GM12872 (cell line): ENCODE results near the gene NUDT8.

Experiments
- CTCF ChIP-seq: IDR thresholded peaks from 3 replicates; pipeline ENCODE4 v1.5.1; 2011; ENCODE audit warnings: low read depth, mild to moderate bottlenecking, low read length, moderate library complexity; ENCODE audit not compliant: insufficient read depth

NUDT8 gene

GRCh38 chr11:67670316-67671210 lies 40.8 kb upstream of the NUDT8 start:
- TF ChIP-seq CTCF: no peak

GRCh38 chr11:67668192-67668551 lies 38.4 kb upstream of the NUDT8 start:
- TF ChIP-seq CTCF: no peak

GRCh38 chr11:67667490-67668191 lies 37.9 kb upstream of the NUDT8 start:
- no peak for TF ChIP-seq CTCF

GRCh38 chr11:67666676-67667489 lies 37.1 kb upstream of the NUDT8 start:
- TF ChIP-seq CTCF: no peak

- TF ChIP-seq CTCF: no peak
Observed at GRCh38 chr11:67666303-67666645, 36.5 kb upstream of the NUDT8 start.

- TF ChIP-seq CTCF: no peak
Observed at GRCh38 chr11:67665541-67666302, 36.0 kb upstream of the NUDT8 start.
